Measurements from ENCODE around the gene CCDC184. TPM values are rescaled to one million over a fixed set of nuclear protein-coding genes. Genes with fewer than 3 reads are reported as not detected.

The CCDC184 gene
- total RNA-seq, 1 experiment from 2014 or later: 0.13 TPM

- peak overlapping the region; percentile 81 to 85 for H3K4me3 Mint-ChIP-seq
- H3K9me3 Mint-ChIP-seq: peaks cover 7 to 17% of the 10 kb centered on the region in 2 experiments
- no peak overlapping the region for H2BK5ac ChIP-seq (ENCODE audit: insufficient read length, low read length)
- DNase-seq: no peak
- H3K36me3 Mint-ChIP-seq (ENCODE audit: insufficient read depth in 1 of 3, low read depth in 3 of 3): no peaks in the 10 kb centered on the region; a peak in 2 of 7 replicates
- H3K14ac ChIP-seq (ENCODE audit: insufficient read depth, low read length): no peak overlapping the region
- TF ChIP-seq CTCF (conservative IDR thresholded peaks at IDR 0.05): peak; percentile 53; the same call in 2 of the 3 replicates
- H3K56ac ChIP-seq (ENCODE audit: insufficient read length, low read depth, low read length): no peak overlapping the region
- no peak overlapping the region for H3K27ac ChIP-seq (ENCODE audit: insufficient read length, low read depth, low read length)
- H3K18ac ChIP-seq (ENCODE audit: insufficient read length, low read depth, low read length): no peak overlapping the region
- peaks cover 78% of the 10 kb centered on the region for H3K27me3 Mint-ChIP-seq (ENCODE audit: low read depth)
- no peak overlapping the region for H4K8ac ChIP-seq (replicated peaks; ENCODE audit: insufficient read length, low read depth, low read length)
- peaks cover 4% of the 10 kb centered on the region; the same call in 1 of the 2 replicates for H3K27me3 ChIP-seq (ENCODE audit: insufficient read depth, low read length)
- peaks cover 7% of the 10 kb centered on the region for H3K23me2 ChIP-seq (ENCODE audit: insufficient read length, low read depth, low read length, poor library complexity, severe bottlenecking)
- no peak overlapping the region for H2BK120ac ChIP-seq (ENCODE audit: low read depth, low read length, poor library complexity, severe bottlenecking)
- peak overlapping the region; percentile 34 to 76 (median 63); a peak in 5 of 7 replicates for H3K27ac Mint-ChIP-seq
- peak overlapping the region; percentile 10 for H2AFZ ChIP-seq (ENCODE audit: low read length)
- no peaks in the 10 kb centered on the region for H3K4me1 ChIP-seq (ENCODE audit: insufficient read depth, low read length)
- no peak overlapping the region for H2BK20ac ChIP-seq (ENCODE audit: low read depth, low read length, poor library complexity, severe bottlenecking)
- no peak overlapping the region for H2AK5ac ChIP-seq (ENCODE audit: insufficient read length, low read length)
- no peak overlapping the region for H2BK15ac ChIP-seq (ENCODE audit: low read depth, low read length)
- no peaks in the 10 kb centered on the region for H3K79me2 ChIP-seq (ENCODE audit: insufficient read depth, low read length)
- H3T11ph ChIP-seq (ENCODE audit: low read length): no peak overlapping the region
- no peaks in the 10 kb centered on the region for H3K9me3 ChIP-seq (ENCODE audit: control insufficient read depth, low read depth, low read length)
- H3K4me1 Mint-ChIP-seq: peaks cover 9 to 13% of the 10 kb centered on the region in 2 experiments; a peak in 3 of 4 replicates
- no peak overlapping the region for H3K4ac ChIP-seq (ENCODE audit: low read depth, low read length)
- H4K5ac ChIP-seq (ENCODE audit: insufficient read length, low read depth, low read length): no peak overlapping the region
- peak overlapping the region; percentile 7 for H3K9ac ChIP-seq (ENCODE audit: extremely low read depth, insufficient read length, low read length)
- no CpG with 5 or more reads among the region's 10 CpGs for WGBS (ENCODE audit: extremely low coverage, insufficient read length, low lambda C conversion rate)
- H4K20me1 ChIP-seq (ENCODE audit: control insufficient read depth, insufficient read depth, insufficient read length): no peaks in the 10 kb centered on the region
- H3K23ac ChIP-seq (ENCODE audit: insufficient read length, low read depth, low read length): no peak overlapping the region
- H3K79me1 ChIP-seq (ENCODE audit: insufficient read depth, low read depth, low read length, poor library complexity, severe bottlenecking): no peaks in the 10 kb centered on the region
- H4K91ac ChIP-seq (ENCODE audit: insufficient read length, low read depth, low read length): no peak overlapping the region
- peak overlapping the region; percentile 71 for H3K4me2 ChIP-seq (ENCODE audit: insufficient read depth, insufficient read length, low read length)
- H2BK12ac ChIP-seq (ENCODE audit: insufficient read length, low read depth, low read length): no peak overlapping the region
Measured at GRCh38 chr12:48197549-48197970, 14.1 kb downstream of the CCDC184 start.

Measured in H9 (cell line).